ENCODE data around the gene DVL3. TPM values are rescaled to one million over a fixed set of nuclear protein-coding genes. Genes with fewer than 3 reads are reported as not detected.

DVL3 gene
- total RNA-seq, 4 donors from 2014 or later, result 34.9 to 46.0 (median 43.2) TPM

- TF ChIP-seq CTCF (IDR thresholded peaks at IDR 0.05), result no peak
- ATAC-seq (ENCODE audit: low FRiP score) (no peak), DNase-seq (ENCODE audit: low spot score) (no peak)
Observed at GRCh38 chr3:184209146-184209923, 54.2 kb downstream of the DVL3 start.

GRCh38 chr3:184211297-184211696, 56.1 kb downstream of the DVL3 start:
- no peak for ATAC-seq (ENCODE audit: low FRiP score)
- TF ChIP-seq CTCF (IDR thresholded peaks at IDR 0.05), result no peak
- no peak for DNase-seq (ENCODE audit: low spot score)

- ATAC-seq (ENCODE audit: low FRiP score) (no peak), DNase-seq (ENCODE audit: low spot score) (no peak)
- no peak for TF ChIP-seq CTCF (IDR thresholded peaks at IDR 0.05)
Observed at GRCh38 chr3:184211718-184212117, 56.5 kb downstream of the DVL3 start.

- no peak for TF ChIP-seq CTCF (IDR thresholded peaks at IDR 0.05)
- no peak for ATAC-seq (ENCODE audit: low FRiP score)
- DNase-seq (ENCODE audit: low spot score), result no peak
Observed at GRCh38 chr3:184218814-184219213, 63.6 kb downstream of the DVL3 start.

GRCh38 chr3:184222521-184222920, 67.3 kb downstream of the DVL3 start:
- DNase-seq (ENCODE audit: low spot score), result no peak
- no peak for ATAC-seq (ENCODE audit: low FRiP score)
- no peak for TF ChIP-seq CTCF (IDR thresholded peaks at IDR 0.05)

Other genes with a start within 250 kb of the DVL3 start
- 10 to 100 TPM; 19.7 to 32.0 (median 27.2) TPM for gene ABCC5, start 137.5 kb upstream of the DVL3 start, total RNA-seq
- not detected for gene HTR3D, start 123.6 kb upstream of the DVL3 start, total RNA-seq
- under 1 TPM in 1 of 4 donors, not detected in 3; 0.48 TPM for gene HTR3C, start 102.3 kb upstream of the DVL3 start, total RNA-seq
- gene HTR3E, start 58.3 kb upstream of the DVL3 start, total RNA-seq, result not detected
- 10 to 100 TPM; 28.5 to 50.3 (median 38.7) TPM for gene EIF2B5, start 20.0 kb upstream of the DVL3 start, total RNA-seq
- gene AP2M1, start 19.5 kb downstream of the DVL3 start, total RNA-seq, result 100 to 1,000 TPM; 240 to 284 (median 246) TPM
- 10 to 100 TPM; 41.0 to 76.7 (median 64.0) TPM for gene ABCF3, start 30.8 kb downstream of the DVL3 start, total RNA-seq
- under 1 TPM in 2 of 4 donors, not detected in 2; 0.19 to 0.47 TPM for gene VWA5B2, start 74.2 kb downstream of the DVL3 start, total RNA-seq
- gene ALG3, start 93.6 kb downstream of the DVL3 start, total RNA-seq, result 10 to 100 TPM; 42.2 to 56.6 (median 52.3) TPM
- gene EEF1AKMT4, start 94.3 kb downstream of the DVL3 start, total RNA-seq, result 10 to 100 TPM in 1 of 4 donors, 1 to 10 TPM in 3; 1.7 to 14.8 (median 5.5) TPM
- gene CAMK2N2, start 106.2 kb downstream of the DVL3 start, total RNA-seq, result under 1 TPM in 1 of 4 donors, not detected in 3; 0.28 TPM
- not detected for gene ECE2, start 120.6 kb downstream of the DVL3 start, total RNA-seq
- gene PSMD2, start 143.9 kb downstream of the DVL3 start, total RNA-seq, result 100 to 1,000 TPM; 160 to 319 (median 213) TPM
- 100 to 1,000 TPM; 235 to 471 (median 268) TPM for gene EIF4G1, start 159.2 kb downstream of the DVL3 start, total RNA-seq
- 10 to 100 TPM; 19.1 to 30.8 (median 25.9) TPM for gene FAM131A, start 182.2 kb downstream of the DVL3 start, total RNA-seq
- gene CLCN2, start 206.2 kb downstream of the DVL3 start, total RNA-seq, result 1 to 10 TPM; 2.1 to 8.4 (median 3.8) TPM
- 100 to 1,000 TPM in 1 of 4 donors, 10 to 100 TPM in 3; 63.9 to 110 (median 89.3) TPM for gene POLR2H, start 206.3 kb downstream of the DVL3 start, total RNA-seq
- gene THPO, start 222.8 kb downstream of the DVL3 start, total RNA-seq, result 1 to 10 TPM in 1 of 4 donors, under 1 TPM in 3; 0.36 to 1.3 (median 0.94) TPM
- 10 to 100 TPM in 1 of 4 donors, 1 to 10 TPM in 3; 5.8 to 12.2 (median 9.2) TPM for gene CHRD, start 224.7 kb downstream of the DVL3 start, total RNA-seq